GM18508 (cell line): Measurements from ENCODE around the gene TMEM50B.

Experiments
- ATAC-seq: cut with Tn5 transposase; IDR thresholded peaks from one replicate; pipeline ENCODE4 v1.9.1; 2021; ENCODE audit warnings: moderate number of reproducible peaks; ENCODE audit not compliant: insufficient read depth, unreplicated experiment

Gene TMEM50B

DNA sequence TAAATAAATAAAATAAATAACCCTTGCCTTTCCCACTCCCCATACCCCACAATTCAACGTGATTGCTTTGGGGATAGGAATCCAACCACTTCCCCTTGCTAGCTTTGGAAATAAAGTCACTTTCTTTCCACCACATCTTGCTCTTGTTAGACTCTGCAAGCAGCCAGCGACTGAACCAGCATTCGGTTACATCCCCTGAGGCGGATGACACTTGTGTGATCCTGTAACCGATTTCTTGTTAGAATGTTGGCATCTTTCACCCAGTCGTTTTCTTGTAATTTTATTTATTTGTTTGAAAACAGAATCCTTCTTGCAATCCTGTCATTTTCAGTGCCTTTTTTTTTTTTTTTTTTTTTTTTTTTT is 78.2 kb downstream of the TMEM50B start:
- no peak for ATAC-seq
